ENCODE data around the gene TMEM88. TPM values are rescaled to one million over a fixed set of nuclear protein-coding genes. Genes with fewer than 3 reads are reported as not detected.

TMEM88 gene
- total and polyA plus RNA-seq, 2 of the 13 experiments (the other 11 are each of a cell fraction or from before 2014, with no cell fraction given) = 0.31 to 0.66 TPM

- ChIA-PET POLR2A (interaction anchor here (0.7 to 8.2 kb wide), 8 partner anchors 8 to 252 kb away, joined by 3 to 159 read pairs (median 6); partner anchors contain the start of genes CHD3, CNTROB, CYB5D1 and MPDU1), CTCF (ENCODE audit: low intra/inter-chr PET ratio, low total read pairs) (interaction anchor here (1.1 kb wide), 1 partner anchor 16 kb away, joined by 6 read pairs; no protein-coding TSS in a partner anchor)
- peaks cover 24% of the 10 kb centered on the region for H3K79me2 ChIP-seq (ENCODE audit: insufficient read depth, low read length)
- H2AFZ ChIP-seq (ENCODE audit: low read length) = no peak overlapping the region
- peak overlapping the region; percentile 92 for H3K27ac ChIP-seq (ENCODE audit: extremely low read length, insufficient read depth, low read length)
- peak overlapping the region; percentile 71 for H3K4me2 ChIP-seq (ENCODE audit: low read depth, low read length)
- H3K4me1 ChIP-seq (ENCODE audit: insufficient read depth, low read length) = peaks cover 63% of the 10 kb centered on the region
- peaks cover 4% of the 10 kb centered on the region; the same call in 1 of the 2 replicates for H4K20me1 ChIP-seq (ENCODE audit: insufficient read depth, low read length)
- H3K9me3 ChIP-seq (ENCODE audit: low read length) = no peaks in the 10 kb centered on the region
- WGBS (ENCODE audit: low lambda C conversion rate) = 1% methylated on average over 32 of the region's 61 CpGs
- in situ Hi-C loops (cut with HindIII; ENCODE audit: extremely low pct_ligation_motif_present, low pct_unique_long_range_greater_than_20kb) = no loop called here
- H3K36me3 ChIP-seq (replicated peaks in 1 of 2; ENCODE audit: control insufficient read depth in 1 of 2, insufficient read depth in 2 of 2, low read length in 2 of 2) = 0 out of 5 replicates have a peak, but pooled peaks cover 0 to 5% of the 10 kb centered on the region in 2 experiments
- DNase-seq (ENCODE audit: low spot score) = peak; percentile 64
- ATAC-seq = peak; percentile 30
- peaks cover 3 to 10% of the 10 kb centered on the region in 2 experiments; a peak in 3 of 5 replicates for H3K27me3 ChIP-seq (ENCODE audit: control insufficient read depth in 1 of 2, insufficient read depth in 2 of 2, low read length in 2 of 2)
- no peak for FAIRE-seq
- H3K4me3 ChIP-seq (replicated peaks in 1 of 3; ENCODE audit: insufficient read depth in 1 of 3, low read depth in 2 of 3, low read length in 3 of 3) = peak overlapping the region; percentile 84 to 93 (median 92)
- peak overlapping the region; percentile 89 for H3K9ac ChIP-seq (ENCODE audit: insufficient read depth, low read depth, low read length)
- intact Hi-C loops (cut with micrococcal nuclease; ENCODE audit: unreplicated experiment) = loop anchor here (2.0 kb wide), 1 partner anchor 21 kb away; the partner anchor contains the start of gene NAA38
- BruUV-seq (replicated peaks) = TSS peak; percentile 90
- TF ChIP-seq ZFY (CRISPR knock-in tag; IDR thresholded peaks at IDR 0.05) (peak; percentile 16; the same call in 1 of the 2 replicates), GMEB2 (CRISPR knock-in tag; IDR thresholded peaks at IDR 0.05; ENCODE audit: low read depth) (no peak), HNRNPH1 (optimal IDR thresholded peaks at IDR 0.05; ENCODE audit: low read depth, low read length) (peak; percentile 73), AGO2 (optimal IDR thresholded peaks at IDR 0.05; ENCODE audit: low read depth, low read length) (peak; percentile 82), FOXJ3 (CRISPR knock-in tag; IDR thresholded peaks at IDR 0.05; ENCODE audit: borderline replicate concordance) (no peak), ARNTL (CRISPR knock-in tag; IDR thresholded peaks at IDR 0.05) (peak; percentile 9; the same call in 1 of the 2 replicates), SMC3 (IDR thresholded peaks at IDR 0.05; ENCODE audit: low read length) (no peak), ZNF235 (CRISPR knock-in tag; IDR thresholded peaks at IDR 0.05; ENCODE audit: borderline replicate concordance) (no peak; the same call in 1 of the 2 replicates), ZGPAT (CRISPR knock-in tag; IDR thresholded peaks at IDR 0.05) (no peak; the same call in 1 of the 2 replicates), TCF12 (IDR thresholded peaks at IDR 0.05) (no peak), TCF12 (CRISPR knock-in tag; IDR thresholded peaks at IDR 0.05) (no peak), MTF1 (CRISPR knock-in tag; IDR thresholded peaks at IDR 0.05) (no peak), MIXL1 (CRISPR knock-in tag; IDR thresholded peaks at IDR 0.05) (no peak), IRF1 (CRISPR knock-in tag; IDR thresholded peaks at IDR 0.05; ENCODE audit: low read depth) (no peak), BRF2 (CRISPR knock-in tag; IDR thresholded peaks at IDR 0.05) (no peak), EHMT2 (IDR thresholded peaks at IDR 0.05; ENCODE audit: borderline replicate concordance, low read depth, low read length) (no peak), HDAC2 (CRISPR knock-in tag; IDR thresholded peaks at IDR 0.05) (0 out of 2 replicates have a peak, but pooled peaks have one; percentile 1), KDM3A (CRISPR knock-in tag; IDR thresholded peaks at IDR 0.05; ENCODE audit: low read depth) (peak; percentile 2; the same call in 1 of the 2 replicates)
Observed at GRCh38 chr17:7835814-7836595, 18.9 kb upstream of the TMEM88 start.

All from HepG2 (cell line).